Neural cell (in vitro differentiated cells): ENCODE measurements around the gene PDZD4. TPM values are rescaled to one million over a fixed set of nuclear protein-coding genes. Genes with fewer than 3 reads are reported as not detected.

ENCODE experiments used
- H2AFZ ChIP-seq: fragments of 200-600, 300-800 bp; sonication (generic), shearing (Covaris generic); 2 replicates; pipeline ENCODE4 v1.6.0; 2014; ENCODE audit warnings: low read depth, mild to moderate bottlenecking, antibody characterized with exemption, low read length, moderate library complexity
- H3F3A ChIP-seq: fragments of 200-600 bp; shearing (Covaris generic); 2 replicates; pipeline ENCODE4 v1.6.1; 2016; ENCODE audit warnings: mild to moderate bottlenecking, moderate library complexity, mixed read lengths, antibody characterized with exemption, low read length; ENCODE audit not compliant: insufficient read depth, poor library complexity, severe bottlenecking
- H3K27ac ChIP-seq: fragments of 200-600, 300-800 bp; sonication (generic), shearing (Covaris generic); 2 replicates; pipeline ENCODE4 v1.5.1; 2014; ENCODE audit warnings: mild to moderate bottlenecking, low read length, moderate library complexity
- H3K27me3 ChIP-seq: fragments of 300-800, 200-600 bp; sonication (generic), shearing (Covaris generic); 2 replicates; pipeline ENCODE4 v1.6.0; 2014; ENCODE audit warnings: mild to moderate bottlenecking, low read depth, low read length, moderate library complexity; ENCODE audit not compliant: insufficient read depth
- H3K36me3 ChIP-seq: fragments of 300-800, 200-600 bp; sonication (generic), shearing (Covaris generic); 2 replicates; pipeline ENCODE4 v1.5.1; 2014; ENCODE audit warnings: mild to moderate bottlenecking, antibody characterized with exemption, low read length, moderate library complexity; ENCODE audit not compliant: insufficient read depth
- H3K4me2 ChIP-seq: fragments of 300-800, 200-600 bp; sonication (generic), shearing (Covaris generic); 2 replicates; pipeline ENCODE4 v1.6.0; 2014; ENCODE audit warnings: mild to moderate bottlenecking, low read length
- H3K4me3 ChIP-seq: fragments of 300-800, 200-600 bp; sonication (generic), shearing (Covaris generic); 2 replicates; pipeline ENCODE4 v1.5.1; 2014; ENCODE audit warnings: mild to moderate bottlenecking, low read length, moderate library complexity
- H3K79me2 ChIP-seq: fragments of 200-600 bp; shearing (Covaris generic); replicated peaks from 2 replicates; pipeline ENCODE4 v1.6.0; 2014; ENCODE audit warnings: mild to moderate bottlenecking, low read length, moderate library complexity; ENCODE audit not compliant: insufficient read depth
- H3K9ac ChIP-seq: fragments of 300-800, 200-600 bp; sonication (generic), shearing (Covaris generic); 2 replicates; pipeline ENCODE4 v1.6.1; 2016; ENCODE audit warnings: mild to moderate bottlenecking, low read length, mixed read lengths
- H3K9me2 ChIP-seq: fragments of 200-600 bp; shearing (Covaris generic); 2 replicates; pipeline ENCODE4 v1.6.1; 2016; ENCODE audit warnings: mild to moderate bottlenecking, low read length, mixed read lengths; ENCODE audit not compliant: insufficient read depth
- H3K9me3 ChIP-seq: fragments of 200-600, 300-800 bp; sonication (generic), shearing (Covaris generic); 2 replicates; pipeline ENCODE4 v1.6.1; 2016; ENCODE audit warnings: mild to moderate bottlenecking, mixed run types, low read length, moderate library complexity, mixed read lengths
- H4K20me1 ChIP-seq: fragments of 200-600 bp; shearing (Covaris generic); 2 replicates; pipeline ENCODE4 v1.6.1; 2016; ENCODE audit warnings: mild to moderate bottlenecking, mixed run types; ENCODE audit not compliant: insufficient read depth
- EP300 ChIP-seq: fragments of 450-650 bp; conservative IDR thresholded peaks from 2 replicates; pipeline ENCODE4 v1.6.1; 2014; ENCODE audit warnings: antibody characterized with exemption, mild to moderate bottlenecking, moderate library complexity; ENCODE audit not compliant: poor library complexity, severe bottlenecking
- EZH2 ChIP-seq: fragments of 200-600, 300-800 bp; shearing (Covaris generic), sonication (generic); IDR thresholded peaks from 2 replicates; pipeline ENCODE4 v1.6.1; 2014; ENCODE audit warnings: antibody characterized with exemption, low read length, borderline replicate concordance, mild to moderate bottlenecking; ENCODE audit not compliant: insufficient read depth, poor library complexity, severe bottlenecking
- MXI1 ChIP-seq: fragments of 450-650 bp; conservative IDR thresholded peaks from 2 replicates; pipeline ENCODE4 v1.6.1; 2014; ENCODE audit warnings: antibody characterized with exemption, mild to moderate bottlenecking; ENCODE audit not compliant: poor library complexity, severe bottlenecking
- POLR2AphosphoS5 ChIP-seq: IDR thresholded peaks from 2 replicates; pipeline ENCODE4 v1.6.1; 2012
- RAD21 ChIP-seq: fragments of 450-650 bp; conservative IDR thresholded peaks from 2 replicates; pipeline ENCODE4 v1.6.1; 2014; ENCODE audit warnings: antibody characterized with exemption, mild to moderate bottlenecking, moderate library complexity
- SMC3 ChIP-seq: fragments of 450-650 bp; conservative IDR thresholded peaks from 2 replicates; pipeline ENCODE4 v1.6.1; 2014; ENCODE audit warnings: antibody characterized with exemption, mild to moderate bottlenecking, moderate library complexity; ENCODE audit not compliant: poor library complexity
- TAF1 ChIP-seq: IDR thresholded peaks from 2 replicates; pipeline ENCODE4 v1.6.1; 2012; ENCODE audit warnings: low read depth
- polyA plus RNA-seq: library from polyadenylated mRNA; depleted of rRNA; stranded (reverse); fragments of >200 nt; gene quantifications from 2 replicates; pipeline ENCODE4 v1.2.3, GENCODE V29; 2014
- TF ChIP-seq, protein P1 (sequence below): fragments of 450-650 bp; IDR thresholded peaks from 2 replicates; pipeline ENCODE4 v1.5.1; 2014; ENCODE audit warnings: antibody characterized with exemption, mild to moderate bottlenecking, moderate library complexity; ENCODE audit not compliant: poor library complexity, severe bottlenecking
- TF ChIP-seq, protein P2 (sequence below): IDR thresholded peaks from 2 replicates; pipeline ENCODE4 v1.6.1; 2012; ENCODE audit warnings: borderline replicate concordance

The PDZD4 gene
- polyA plus RNA-seq, 1 donor from 2014 or later, result 343 TPM

DNA sequence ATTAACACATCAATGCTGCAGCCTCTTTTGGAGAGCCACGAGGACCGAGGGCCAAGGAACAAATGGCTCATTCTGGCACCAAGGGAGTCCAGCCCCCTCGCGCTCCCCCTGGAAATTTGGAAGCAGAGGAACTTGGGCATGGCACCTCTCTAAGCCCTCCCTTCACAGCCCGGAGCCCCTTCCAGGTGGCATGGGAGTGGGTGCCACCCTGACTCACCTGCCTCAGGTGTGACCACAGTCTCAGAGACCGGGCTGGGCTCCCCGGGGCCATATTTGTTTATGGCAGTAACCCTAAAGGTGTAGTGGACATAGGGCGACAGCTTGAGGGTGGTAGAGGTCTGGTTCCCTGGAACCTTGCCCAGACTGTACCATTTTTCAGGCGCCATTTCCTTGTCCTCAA lies 36.8 kb upstream of the PDZD4 start:
- Histone ChIP-seq H2AFZ (no peak overlapping the region), H3F3A (no peaks in the 10 kb centered on the region), H3K27ac (no peak overlapping the region), H3K36me3 (no peaks in the 10 kb centered on the region), H3K9ac (no peak overlapping the region), H3K79me2 (no peaks in the 10 kb centered on the region), H3K4me3 (no peak overlapping the region), H3K9me3 (no peaks in the 10 kb centered on the region), H3K9me2 (no peaks in the 10 kb centered on the region), H4K20me1 (no peaks in the 10 kb centered on the region), H3K27me3 (no peaks in the 10 kb centered on the region), H3K4me2 (no peak overlapping the region)
- TF ChIP-seq SMC3, result no peak
- no peak for TF ChIP-seq EP300
- no peak for TF ChIP-seq RAD21
- TF ChIP-seq, protein P1, sequence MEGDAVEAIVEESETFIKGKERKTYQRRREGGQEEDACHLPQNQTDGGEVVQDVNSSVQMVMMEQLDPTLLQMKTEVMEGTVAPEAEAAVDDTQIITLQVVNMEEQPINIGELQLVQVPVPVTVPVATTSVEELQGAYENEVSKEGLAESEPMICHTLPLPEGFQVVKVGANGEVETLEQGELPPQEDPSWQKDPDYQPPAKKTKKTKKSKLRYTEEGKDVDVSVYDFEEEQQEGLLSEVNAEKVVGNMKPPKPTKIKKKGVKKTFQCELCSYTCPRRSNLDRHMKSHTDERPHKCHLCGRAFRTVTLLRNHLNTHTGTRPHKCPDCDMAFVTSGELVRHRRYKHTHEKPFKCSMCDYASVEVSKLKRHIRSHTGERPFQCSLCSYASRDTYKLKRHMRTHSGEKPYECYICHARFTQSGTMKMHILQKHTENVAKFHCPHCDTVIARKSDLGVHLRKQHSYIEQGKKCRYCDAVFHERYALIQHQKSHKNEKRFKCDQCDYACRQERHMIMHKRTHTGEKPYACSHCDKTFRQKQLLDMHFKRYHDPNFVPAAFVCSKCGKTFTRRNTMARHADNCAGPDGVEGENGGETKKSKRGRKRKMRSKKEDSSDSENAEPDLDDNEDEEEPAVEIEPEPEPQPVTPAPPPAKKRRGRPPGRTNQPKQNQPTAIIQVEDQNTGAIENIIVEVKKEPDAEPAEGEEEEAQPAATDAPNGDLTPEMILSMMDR, result no peak
- no peak for TF ChIP-seq POLR2AphosphoS5
- TF ChIP-seq, protein P2, sequence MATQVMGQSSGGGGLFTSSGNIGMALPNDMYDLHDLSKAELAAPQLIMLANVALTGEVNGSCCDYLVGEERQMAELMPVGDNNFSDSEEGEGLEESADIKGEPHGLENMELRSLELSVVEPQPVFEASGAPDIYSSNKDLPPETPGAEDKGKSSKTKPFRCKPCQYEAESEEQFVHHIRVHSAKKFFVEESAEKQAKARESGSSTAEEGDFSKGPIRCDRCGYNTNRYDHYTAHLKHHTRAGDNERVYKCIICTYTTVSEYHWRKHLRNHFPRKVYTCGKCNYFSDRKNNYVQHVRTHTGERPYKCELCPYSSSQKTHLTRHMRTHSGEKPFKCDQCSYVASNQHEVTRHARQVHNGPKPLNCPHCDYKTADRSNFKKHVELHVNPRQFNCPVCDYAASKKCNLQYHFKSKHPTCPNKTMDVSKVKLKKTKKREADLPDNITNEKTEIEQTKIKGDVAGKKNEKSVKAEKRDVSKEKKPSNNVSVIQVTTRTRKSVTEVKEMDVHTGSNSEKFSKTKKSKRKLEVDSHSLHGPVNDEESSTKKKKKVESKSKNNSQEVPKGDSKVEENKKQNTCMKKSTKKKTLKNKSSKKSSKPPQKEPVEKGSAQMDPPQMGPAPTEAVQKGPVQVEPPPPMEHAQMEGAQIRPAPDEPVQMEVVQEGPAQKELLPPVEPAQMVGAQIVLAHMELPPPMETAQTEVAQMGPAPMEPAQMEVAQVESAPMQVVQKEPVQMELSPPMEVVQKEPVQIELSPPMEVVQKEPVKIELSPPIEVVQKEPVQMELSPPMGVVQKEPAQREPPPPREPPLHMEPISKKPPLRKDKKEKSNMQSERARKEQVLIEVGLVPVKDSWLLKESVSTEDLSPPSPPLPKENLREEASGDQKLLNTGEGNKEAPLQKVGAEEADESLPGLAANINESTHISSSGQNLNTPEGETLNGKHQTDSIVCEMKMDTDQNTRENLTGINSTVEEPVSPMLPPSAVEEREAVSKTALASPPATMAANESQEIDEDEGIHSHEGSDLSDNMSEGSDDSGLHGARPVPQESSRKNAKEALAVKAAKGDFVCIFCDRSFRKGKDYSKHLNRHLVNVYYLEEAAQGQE, result no peak
- no peak for TF ChIP-seq MXI1
- no peak for TF ChIP-seq EZH2

DNA sequence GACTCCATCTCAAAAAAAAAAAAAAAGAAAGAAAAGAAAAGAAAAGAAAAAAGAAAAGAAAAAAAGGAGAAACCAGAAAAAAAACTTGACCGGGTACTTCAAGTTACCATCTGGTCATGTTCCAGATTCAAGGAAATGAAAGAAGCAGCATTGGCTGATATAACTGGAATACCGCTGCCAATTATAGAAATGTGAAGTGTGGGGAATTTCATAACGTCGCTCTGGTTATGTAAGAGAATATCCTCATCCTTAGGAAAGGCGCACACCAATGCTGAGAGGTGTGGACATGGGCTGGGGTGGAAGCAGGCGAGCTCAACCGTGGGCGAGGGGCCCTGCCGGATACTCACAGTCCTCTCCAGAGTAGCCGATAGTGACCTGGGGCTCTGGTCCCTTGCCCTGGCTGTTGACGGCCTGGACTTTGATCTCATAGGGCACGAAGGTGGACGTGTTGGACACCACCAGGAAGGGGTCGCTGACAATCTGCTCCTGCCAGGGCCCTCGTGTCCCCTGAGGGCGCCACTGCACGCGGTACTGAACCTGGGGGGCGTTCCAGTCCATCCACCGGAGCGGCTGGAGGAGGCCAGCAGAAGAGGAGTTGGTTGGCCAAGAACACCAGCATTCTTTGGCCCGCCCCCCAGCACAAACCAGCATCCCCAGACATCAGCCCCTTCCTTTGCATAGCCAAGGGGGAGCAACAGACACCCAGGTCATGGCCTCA lies 36.1 kb upstream of the PDZD4 start:
- Histone ChIP-seq H3K9me3 (no peaks in the 10 kb centered on the region), H3K79me2 (no peaks in the 10 kb centered on the region), H3F3A (no peaks in the 10 kb centered on the region), H3K9ac (no peak overlapping the region), H3K4me2 (no peak overlapping the region), H3K27ac (no peak overlapping the region), H3K36me3 (no peaks in the 10 kb centered on the region), H4K20me1 (no peaks in the 10 kb centered on the region), H3K4me3 (no peak overlapping the region), H3K27me3 (no peaks in the 10 kb centered on the region), H2AFZ (no peak overlapping the region), H3K9me2 (no peaks in the 10 kb centered on the region)
- no peak for TF ChIP-seq POLR2AphosphoS5

DNA sequence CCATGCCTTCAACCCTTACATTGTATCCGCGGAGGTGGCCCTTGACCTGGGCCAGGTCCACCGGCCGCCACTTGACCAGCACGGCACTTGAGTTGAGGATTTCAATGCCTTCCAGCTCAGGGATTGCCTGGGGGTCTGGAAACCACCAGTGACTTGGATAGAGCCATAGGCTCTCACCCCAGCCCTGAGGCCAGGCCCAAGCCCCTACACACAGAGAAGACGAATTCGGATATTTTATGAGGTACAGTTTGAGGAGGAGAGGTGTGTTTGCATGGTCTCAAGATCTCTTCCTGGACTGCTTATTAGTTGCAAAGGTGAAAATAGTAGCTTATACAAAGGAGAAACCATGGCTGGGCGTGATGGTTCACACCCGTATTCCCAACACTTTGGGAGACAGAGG lies 35.3 kb upstream of the PDZD4 start:
- Histone ChIP-seq H3K9me3 (no peaks in the 10 kb centered on the region), H4K20me1 (no peaks in the 10 kb centered on the region), H3K9ac (no peak overlapping the region), H3K4me2 (no peak overlapping the region), H2AFZ (no peak overlapping the region), H3K27ac (no peak overlapping the region), H3K9me2 (no peaks in the 10 kb centered on the region), H3K36me3 (no peaks in the 10 kb centered on the region), H3K79me2 (no peaks in the 10 kb centered on the region), H3F3A (no peaks in the 10 kb centered on the region), H3K4me3 (no peak overlapping the region), H3K27me3 (no peaks in the 10 kb centered on the region)
- no peak for TF ChIP-seq TAF1
- no peak for TF ChIP-seq EP300
- no peak for TF ChIP-seq POLR2AphosphoS5
- no peak for TF ChIP-seq SMC3
- TF ChIP-seq MXI1, result no peak
- no peak for TF ChIP-seq RAD21
- TF ChIP-seq, protein P1, result no peak
- TF ChIP-seq, protein P2, result no peak
- TF ChIP-seq EZH2, result no peak
